ENCODE measurements around the gene SMCP. TPM values are rescaled to one million over a fixed set of nuclear protein-coding genes. Genes with fewer than 3 reads are reported as not detected.

SMCP gene, protein sequence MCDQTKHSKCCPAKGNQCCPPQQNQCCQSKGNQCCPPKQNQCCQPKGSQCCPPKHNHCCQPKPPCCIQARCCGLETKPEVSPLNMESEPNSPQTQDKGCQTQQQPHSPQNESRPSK
- not detected for total RNA-seq

- Histone ChIP-seq H3K9me3 (no peaks in the 10 kb centered on the region), H3K4me1 (no peaks in the 10 kb centered on the region), H3K27me3 (no peaks in the 10 kb centered on the region), H3K4me3 (no peak within 1 kb of the TSS), H3K27ac (no peak within 1 kb of the TSS), H3K36me3 (no peaks in the 10 kb centered on the region)
- DNase-seq = no peak
- WGBS, 2 donors = 0 to 13% methylated on average over 1 of the region's 1 CpG
- ATAC-seq (ENCODE audit: low FRiP score in 2 of 2) = no peak
- no peak for TF ChIP-seq POLR2AphosphoS5 (IDR thresholded peaks at IDR 0.05)
- TF ChIP-seq EP300 (IDR thresholded peaks at IDR 0.05) = no peak
- no peak for TF ChIP-seq POLR2A (IDR thresholded peaks at IDR 0.05)
- no peak for TF ChIP-seq CTCF (IDR thresholded peaks at IDR 0.05)
Observed at GRCh38 chr1:152878042-152878441, at the start of gene SMCP. TSS of gene SMCP (plus strand) at chr1:152878322. CDS start at chr1:152884423, 6,101 bp downstream.

- no peak for ATAC-seq (ENCODE audit: low FRiP score in 2 of 2)
- 55 to 57% methylated on average over 2 of the region's 2 CpGs for WGBS, 2 donors
- TF ChIP-seq CTCF (IDR thresholded peaks at IDR 0.05) (no peak), POLR2A (IDR thresholded peaks at IDR 0.05) (no peak), EP300 (IDR thresholded peaks at IDR 0.05) (no peak), POLR2AphosphoS5 (IDR thresholded peaks at IDR 0.05) (no peak)
- H3K9me3 ChIP-seq = no peaks in the 10 kb centered on the region
- H3K4me3 ChIP-seq = no peak overlapping the region
- DNase-seq = no peak
- H3K27me3 ChIP-seq = no peaks in the 10 kb centered on the region
- no peak overlapping the region for H3K27ac ChIP-seq
- no peaks in the 10 kb centered on the region for H3K4me1 ChIP-seq
- no peaks in the 10 kb centered on the region for H3K36me3 ChIP-seq
Observed at GRCh38 chr1:152836870-152837269, 41.3 kb upstream of the SMCP start.

GRCh38 chr1:152842556-152842955 is 35.6 kb upstream of the SMCP start, which contains the start of gene LCE6A:
TSS of gene LCE6A (plus strand) at chr1:152842856. CDS start at chr1:152843521, 665 bp downstream.
- H3K4me3 ChIP-seq = no peak within 1 kb of the TSS
- ATAC-seq (ENCODE audit: low FRiP score in 2 of 2) = no peak
- no peaks in the 10 kb centered on the region for H3K9me3 ChIP-seq
- no peaks in the 10 kb centered on the region for H3K4me1 ChIP-seq
- H3K27me3 ChIP-seq = no peaks in the 10 kb centered on the region
- no peak for TF ChIP-seq CTCF (IDR thresholded peaks at IDR 0.05)
- TF ChIP-seq POLR2AphosphoS5 (IDR thresholded peaks at IDR 0.05) = no peak
- no peak for TF ChIP-seq EP300 (IDR thresholded peaks at IDR 0.05)
- TF ChIP-seq POLR2A (IDR thresholded peaks at IDR 0.05) = no peak
- no peak within 1 kb of the TSS for H3K27ac ChIP-seq
- no peak for DNase-seq
- 93% methylated on average over 2 to 3 of the region's 3 CpGs for WGBS, 2 donors
- H3K36me3 ChIP-seq = no peaks in the 10 kb centered on the region

GRCh38 chr1:152855661-152856060 is 22.5 kb upstream of the SMCP start:
- Histone ChIP-seq H3K27me3 (no peaks in the 10 kb centered on the region), H3K36me3 (no peaks in the 10 kb centered on the region), H3K27ac (no peak overlapping the region), H3K4me3 (no peak overlapping the region), H3K9me3 (no peaks in the 10 kb centered on the region), H3K4me1 (no peaks in the 10 kb centered on the region)
- no peak for ATAC-seq (ENCODE audit: low FRiP score in 2 of 2)
- WGBS, 2 donors = 51 to 69% methylated on average over 2 of the region's 2 CpGs
- TF ChIP-seq EP300 (IDR thresholded peaks at IDR 0.05) (no peak), POLR2AphosphoS5 (IDR thresholded peaks at IDR 0.05) (no peak)
- DNase-seq = no peak

- Histone ChIP-seq H3K27me3 (no peaks in the 10 kb centered on the region), H3K4me1 (no peaks in the 10 kb centered on the region), H3K27ac (no peak overlapping the region), H3K9me3 (no peaks in the 10 kb centered on the region), H3K36me3 (no peaks in the 10 kb centered on the region), H3K4me3 (no peak overlapping the region)
- ATAC-seq (ENCODE audit: low FRiP score in 2 of 2) (no peak), DNase-seq (no peak)
- TF ChIP-seq POLR2AphosphoS5 (IDR thresholded peaks at IDR 0.05) (no peak), CTCF (IDR thresholded peaks at IDR 0.05) (no peak), EP300 (IDR thresholded peaks at IDR 0.05) (no peak), POLR2A (IDR thresholded peaks at IDR 0.05) (no peak)
- WGBS, 2 donors = 75 to 77% methylated on average over 1 of the region's 1 CpG
Observed at GRCh38 chr1:152858062-152858461, 20.1 kb upstream of the SMCP start.
